ENCODE results near the gene KIF7.

The KIF7 gene

GRCh38 chr15:89628806-89629715 is 26.2 kb downstream of the KIF7 start:
- no peak overlapping the region for H3K4me3 ChIP-seq (ENCODE audit: low read depth, low read length)
- in situ Hi-C loops (cut with HindIII; ENCODE audit: low sequenced_read_pairs): loop anchor here (5.0 kb wide), 1 partner anchor 43 kb away; no protein-coding TSS in a partner anchor
- TF ChIP-seq, protein P1, sequence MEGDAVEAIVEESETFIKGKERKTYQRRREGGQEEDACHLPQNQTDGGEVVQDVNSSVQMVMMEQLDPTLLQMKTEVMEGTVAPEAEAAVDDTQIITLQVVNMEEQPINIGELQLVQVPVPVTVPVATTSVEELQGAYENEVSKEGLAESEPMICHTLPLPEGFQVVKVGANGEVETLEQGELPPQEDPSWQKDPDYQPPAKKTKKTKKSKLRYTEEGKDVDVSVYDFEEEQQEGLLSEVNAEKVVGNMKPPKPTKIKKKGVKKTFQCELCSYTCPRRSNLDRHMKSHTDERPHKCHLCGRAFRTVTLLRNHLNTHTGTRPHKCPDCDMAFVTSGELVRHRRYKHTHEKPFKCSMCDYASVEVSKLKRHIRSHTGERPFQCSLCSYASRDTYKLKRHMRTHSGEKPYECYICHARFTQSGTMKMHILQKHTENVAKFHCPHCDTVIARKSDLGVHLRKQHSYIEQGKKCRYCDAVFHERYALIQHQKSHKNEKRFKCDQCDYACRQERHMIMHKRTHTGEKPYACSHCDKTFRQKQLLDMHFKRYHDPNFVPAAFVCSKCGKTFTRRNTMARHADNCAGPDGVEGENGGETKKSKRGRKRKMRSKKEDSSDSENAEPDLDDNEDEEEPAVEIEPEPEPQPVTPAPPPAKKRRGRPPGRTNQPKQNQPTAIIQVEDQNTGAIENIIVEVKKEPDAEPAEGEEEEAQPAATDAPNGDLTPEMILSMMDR (IDR thresholded peaks at IDR 0.05; ENCODE audit: low read depth, low read length, missing control alignments): no peak
- no peak for DNase-seq (ENCODE audit: low read depth)

DNA sequence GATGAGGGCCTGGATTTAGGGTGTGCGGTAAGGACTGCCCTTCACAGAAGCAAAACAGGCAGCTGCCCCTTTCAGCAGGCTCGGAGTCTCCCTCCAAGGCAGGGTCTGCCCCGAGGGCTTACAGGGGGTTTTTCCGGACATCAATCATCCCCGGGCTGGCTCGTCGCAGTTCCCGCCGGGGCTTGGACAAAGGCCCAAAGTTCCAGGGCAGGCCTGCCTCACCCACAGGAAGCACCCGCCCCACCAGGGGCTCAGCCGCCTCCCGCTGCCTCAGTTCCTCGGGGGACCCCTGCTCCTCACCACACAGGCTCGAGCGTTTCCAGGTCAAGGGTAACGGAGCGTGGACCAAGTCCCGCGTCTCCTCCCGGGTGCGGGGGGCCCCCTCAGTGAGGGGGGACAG is 27.0 kb downstream of the KIF7 start:
- no peak for DNase-seq (ENCODE audit: low read depth)
- TF ChIP-seq, protein P1 (IDR thresholded peaks at IDR 0.05; ENCODE audit: low read depth, low read length, missing control alignments): no peak
- H3K4me3 ChIP-seq (ENCODE audit: low read depth, low read length): no peak overlapping the region
- in situ Hi-C loops (cut with HindIII; ENCODE audit: low sequenced_read_pairs): loop anchor here (5.0 kb wide), 1 partner anchor 44 kb away; no protein-coding TSS in a partner anchor

DNA sequence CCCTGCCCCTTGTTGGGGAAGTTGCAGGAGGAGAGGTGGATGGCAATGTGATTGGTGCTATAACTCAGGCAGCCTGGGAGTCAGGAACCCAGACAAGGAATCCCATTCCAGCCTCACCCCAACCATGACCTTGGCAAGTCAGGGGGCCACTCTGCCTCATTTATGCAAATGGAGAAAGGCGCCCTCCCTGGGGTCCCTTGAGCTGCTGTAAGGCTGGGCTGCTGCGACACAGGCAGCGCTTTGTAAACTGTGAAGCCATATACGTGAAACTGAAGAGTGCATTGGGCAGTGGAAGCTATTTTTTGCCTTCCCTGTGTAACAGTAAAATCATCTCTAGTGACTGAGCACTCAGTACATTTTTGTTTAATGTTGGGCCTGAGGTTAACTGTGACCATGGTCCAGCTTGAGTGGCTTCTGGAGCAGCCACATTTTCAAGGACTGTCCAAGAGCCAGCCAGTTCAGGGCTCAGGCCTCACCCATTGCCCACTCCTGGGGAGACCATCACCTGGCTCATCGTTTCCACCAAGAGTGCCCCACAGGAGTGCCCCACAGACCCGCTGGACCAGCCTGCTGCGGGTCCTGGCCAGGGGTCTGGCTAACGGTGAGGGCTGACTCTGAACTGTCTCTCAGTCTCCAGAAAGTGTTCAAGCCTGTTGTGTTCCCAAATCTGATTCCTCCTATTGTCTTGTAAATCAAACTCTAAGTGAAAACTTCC is 27.9 kb downstream of the KIF7 start:
- DNase-seq (ENCODE audit: low read depth): no peak
- in situ Hi-C loops (cut with HindIII; ENCODE audit: low sequenced_read_pairs): loop anchor here (5.0 kb wide), 1 partner anchor 45 kb away; no protein-coding TSS in a partner anchor
- TF ChIP-seq, protein P1 (IDR thresholded peaks at IDR 0.05; ENCODE audit: low read depth, low read length, missing control alignments): no peak
- H3K4me3 ChIP-seq (ENCODE audit: low read depth, low read length): no peak overlapping the region

GRCh38 chr15:89625716-89626115 is 29.6 kb downstream of the KIF7 start:
- DNase-seq (ENCODE audit: low read depth): no peak
- TF ChIP-seq, protein P1 (IDR thresholded peaks at IDR 0.05; ENCODE audit: low read depth, low read length, missing control alignments): no peak
- in situ Hi-C loops (cut with HindIII; ENCODE audit: low sequenced_read_pairs): loop anchor here (5.0 kb wide), 1 partner anchor 47 kb away; no protein-coding TSS in a partner anchor
- H3K4me3 ChIP-seq (ENCODE audit: low read depth, low read length): no peak overlapping the region

GRCh38 chr15:89623165-89623564 is 32.1 kb downstream of the KIF7 start:
- no peak for DNase-seq (ENCODE audit: low read depth)
- in situ Hi-C loops (cut with HindIII; ENCODE audit: low sequenced_read_pairs): no loop called here
- no peak overlapping the region for H3K4me3 ChIP-seq (ENCODE audit: low read depth, low read length)
- TF ChIP-seq, protein P1 (IDR thresholded peaks at IDR 0.05; ENCODE audit: low read depth, low read length, missing control alignments): no peak

GRCh38 chr15:89621547-89621946 is 33.7 kb downstream of the KIF7 start:
- TF ChIP-seq, protein P1 (IDR thresholded peaks at IDR 0.05; ENCODE audit: low read depth, low read length, missing control alignments): no peak
- in situ Hi-C loops (cut with HindIII; ENCODE audit: low sequenced_read_pairs): no loop called here
- no peak for DNase-seq (ENCODE audit: low read depth)
- H3K4me3 ChIP-seq (ENCODE audit: low read depth, low read length): no peak overlapping the region

Data from astrocyte of the cerebellum (primary cell).